HG02973 (cell line): Measurements from ENCODE around the gene STPG4.

ENCODE experiments used
- ATAC-seq: cut with Tn5 transposase; IDR thresholded peaks from one replicate; pipeline ENCODE4 v1.9.1; 2021; ENCODE audit warnings: moderate library complexity; ENCODE audit not compliant: unreplicated experiment

Gene STPG4

DNA sequence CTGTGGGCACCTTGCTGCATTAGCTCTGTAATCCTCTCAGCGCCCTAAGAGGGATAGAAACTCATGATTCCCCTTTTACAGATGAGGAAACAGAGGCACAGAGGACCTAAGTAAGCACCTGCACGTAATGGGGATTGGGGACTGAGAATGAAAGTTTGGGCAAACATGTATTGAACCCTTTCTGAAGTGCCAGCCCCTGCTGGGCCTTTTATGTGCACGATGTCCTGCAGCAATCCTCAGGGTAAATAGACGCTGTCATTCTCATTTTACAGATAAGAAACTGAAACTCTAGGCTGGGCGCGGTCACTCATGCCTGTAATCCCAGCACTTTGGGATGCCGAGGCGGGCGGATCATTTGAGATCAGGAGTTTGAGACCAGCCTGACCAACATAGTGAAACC, 117.4 kb downstream of the STPG4 start:
- no peak for ATAC-seq
